GM23248 (cell line): ENCODE measurements around the gene FAM162A. TPM values are rescaled to one million over a fixed set of nuclear protein-coding genes. Genes with fewer than 3 reads are reported as not detected.

Experiments used
- DNase-seq: peaks from one replicate; pipeline ENCODE4 v3.0.0-alpha.2; 2015
- H2AFZ ChIP-seq: fragments of 200-600 bp; sonication (generic); 2 replicates; pipeline ENCODE4 v1.6.1; 2016; ENCODE audit warnings: antibody characterized with exemption
- H3F3A ChIP-seq: fragments of 200-600 bp; sonication (generic); 2 replicates; pipeline ENCODE4 v1.6.1; 2016; ENCODE audit warnings: mild to moderate bottlenecking, antibody characterized with exemption, mixed run types; ENCODE audit not compliant: insufficient read depth
- H3K27ac ChIP-seq: fragments of 200-600 bp; sonication (generic); 2 replicates; pipeline ENCODE4 v1.5.1; 2016; ENCODE audit warnings: mild to moderate bottlenecking
- H3K27me3 ChIP-seq: fragments of 200-600 bp; sonication (generic); replicated peaks from 2 replicates; pipeline ENCODE4 v1.6.1; 2016; ENCODE audit warnings: mild to moderate bottlenecking; ENCODE audit not compliant: insufficient read depth
- H3K36me3 ChIP-seq: fragments of 200-600 bp; sonication (generic); 2 replicates; pipeline ENCODE4 v1.6.1; 2016; ENCODE audit warnings: low read depth, mild to moderate bottlenecking
- H3K4me1 ChIP-seq: fragments of 200-600 bp; sonication (generic); 2 replicates; pipeline ENCODE4 v1.6.1; 2016; ENCODE audit warnings: mild to moderate bottlenecking; ENCODE audit not compliant: insufficient read depth
- H3K4me2 ChIP-seq: fragments of 200-600 bp; sonication (generic); one replicate; pipeline ENCODE4 v1.6.1; 2016; ENCODE audit warnings: mild to moderate bottlenecking; ENCODE audit not compliant: unreplicated experiment
- H3K4me3 ChIP-seq: fragments of 200-600 bp; sonication (generic); 2 replicates; pipeline ENCODE4 v1.5.1; 2016; ENCODE audit warnings: mild to moderate bottlenecking
- H3K79me2 ChIP-seq: fragments of 200-600 bp; sonication (generic); 2 replicates; pipeline ENCODE4 v1.6.1; 2016; ENCODE audit warnings: mild to moderate bottlenecking; ENCODE audit not compliant: insufficient read depth
- H3K9ac ChIP-seq: fragments of 200-600 bp; sonication (generic); 2 replicates; pipeline ENCODE4 v1.6.1; 2016; ENCODE audit warnings: mild to moderate bottlenecking
- H3K9me2 ChIP-seq: fragments of 200-600 bp; sonication (generic); 2 replicates; pipeline ENCODE4 v1.6.1; 2016; ENCODE audit warnings: mixed run types, mild to moderate bottlenecking, moderate library complexity; ENCODE audit not compliant: insufficient read depth
- H3K9me3 ChIP-seq: fragments of 200-600 bp; sonication (generic); one replicate; pipeline ENCODE4 v1.6.1; 2017; ENCODE audit warnings: low read depth
- H4K20me1 ChIP-seq: fragments of 200-600 bp; sonication (generic); 2 replicates; pipeline ENCODE4 v1.6.0; 2016; ENCODE audit not compliant: insufficient read depth
- EZH2 ChIP-seq: fragments of 200-600 bp; sonication (generic); IDR thresholded peaks from 2 replicates; pipeline ENCODE4 v1.6.1; 2018; ENCODE audit warnings: antibody characterized with exemption, mild to moderate bottlenecking; ENCODE audit not compliant: insufficient read depth, poor library complexity, severe bottlenecking
- EZH2phosphoT487 ChIP-seq: fragments of 200-600 bp; sonication (generic); IDR thresholded peaks from 2 replicates; pipeline ENCODE4 v1.6.1; 2018; ENCODE audit warnings: antibody characterized with exemption, moderate library complexity, mild to moderate bottlenecking, low read depth; ENCODE audit not compliant: insufficient read depth
- WGBS, 2 experiments: methylation state at CpG; one replicate each; pipeline ENCODE4 v1.1.6; 2015 to 2017; ENCODE audit warnings: low lambda C conversion rate in 2 of 2, low coverage in 1 of 2; ENCODE audit errors: missing lambda C conversion rate in 2 of 2; 5-methylcytosine and 5-hydroxymethylcytosine counted together
- in situ Hi-C: fragments of 300-500 bp; cut with MboI; formaldehyde crosslinking; loops from 2 replicates; pipeline ENCODE4 v1.15.0; 2020
- polyA plus RNA-seq: library from polyadenylated mRNA; unstranded; fragments of >200 nt; fragmentation: Nextera tagmentation; extraction: Ambion mirVana; gene quantifications from 2 replicates; pipeline ENCODE4 v1.2.1, GENCODE V29; 2016
- total RNA-seq: library from RNA; depleted of rRNA; stranded (reverse); fragments of >200 nt; shearing (Covaris generic); gene quantifications from 2 replicates; pipeline ENCODE4 v1.2.3, GENCODE V29; 2014

Gene FAM162A
- total and polyA plus RNA-seq, 2 experiments from 2014 or later, result 8.0 to 101 TPM

- Histone ChIP-seq H3K27ac (no peak overlapping the region), H3K9me2 (no peaks in the 10 kb centered on the region), H3K27me3 (no peaks in the 10 kb centered on the region), H3K9ac (no peak overlapping the region), H3K36me3 (0 out of 2 replicates have a peak, but pooled peaks cover 5% of the 10 kb centered on the region), H3K9me3 (no peaks in the 10 kb centered on the region), H3K4me3 (no peak overlapping the region), H3F3A (no peaks in the 10 kb centered on the region), H4K20me1 (no peaks in the 10 kb centered on the region), H3K79me2 (no peaks in the 10 kb centered on the region), H2AFZ (no peak overlapping the region), H3K4me2 (no peak overlapping the region), H3K4me1 (peaks cover 17% of the 10 kb centered on the region)
- no peak for DNase-seq
- in situ Hi-C loops, result no loop called here
- WGBS, 2 experiments, result 80 to 90% methylated on average over 4 of the region's 4 CpGs
- no peak for TF ChIP-seq EZH2phosphoT487
- TF ChIP-seq EZH2, result no peak
Observed at GRCh38 chr3:122355612-122356011, 28.4 kb upstream of the FAM162A start.

- Histone ChIP-seq H3F3A (no peaks in the 10 kb centered on the region), H3K27me3 (no peaks in the 10 kb centered on the region), H3K79me2 (no peaks in the 10 kb centered on the region), H3K36me3 (0 out of 2 replicates have a peak, but pooled peaks cover 5% of the 10 kb centered on the region), H3K9ac (no peak overlapping the region), H4K20me1 (no peaks in the 10 kb centered on the region), H3K27ac (no peak overlapping the region), H3K4me2 (no peak overlapping the region), H3K9me3 (no peaks in the 10 kb centered on the region), H3K9me2 (no peaks in the 10 kb centered on the region), H3K4me1 (peaks cover 10% of the 10 kb centered on the region), H3K4me3 (no peak overlapping the region), H2AFZ (no peak overlapping the region)
- in situ Hi-C loops, result no loop called here
- DNase-seq, result peak; percentile 52
- 86 to 93% methylated on average over 4 of the region's 4 CpGs for WGBS, 2 experiments
- TF ChIP-seq EZH2phosphoT487, result no peak
- no peak for TF ChIP-seq EZH2
Observed at GRCh38 chr3:122356402-122356801, 27.6 kb upstream of the FAM162A start.

GRCh38 chr3:122357828-122358702 is 25.9 kb upstream of the FAM162A start:
- no peak overlapping the region for H3K4me2 ChIP-seq
- H3K9ac ChIP-seq, result no peak overlapping the region
- H3K79me2 ChIP-seq, result no peaks in the 10 kb centered on the region
- no peaks in the 10 kb centered on the region for H3K9me3 ChIP-seq
- H3K27me3 ChIP-seq, result no peaks in the 10 kb centered on the region
- H4K20me1 ChIP-seq, result no peaks in the 10 kb centered on the region
- 54 to 57% methylated on average over 2 of the region's 2 CpGs for WGBS, 2 experiments
- H3K4me3 ChIP-seq, result no peak overlapping the region
- H3K27ac ChIP-seq, result no peak overlapping the region
- TF ChIP-seq EZH2 (no peak), EZH2phosphoT487 (no peak)
- in situ Hi-C loops, result no loop called here
- peaks cover 15% of the 10 kb centered on the region; the same call in 1 of the 2 replicates for H3K36me3 ChIP-seq
- H3F3A ChIP-seq, result no peaks in the 10 kb centered on the region
- H3K9me2 ChIP-seq, result no peaks in the 10 kb centered on the region
- no peak overlapping the region for H2AFZ ChIP-seq
- peak; percentile 41 for DNase-seq
- H3K4me1 ChIP-seq, result peaks cover 9% of the 10 kb centered on the region

GRCh38 chr3:122358703-122359032 is 25.3 kb upstream of the FAM162A start:
- H3K27ac ChIP-seq, result no peak overlapping the region
- no peak overlapping the region for H2AFZ ChIP-seq
- H3K79me2 ChIP-seq, result no peaks in the 10 kb centered on the region
- H3K4me3 ChIP-seq, result no peak overlapping the region
- H3K4me2 ChIP-seq, result no peak overlapping the region
- no peak for DNase-seq
- WGBS, 2 experiments, result 98 to 100% methylated on average over 2 of the region's 2 CpGs
- no peaks in the 10 kb centered on the region for H3K27me3 ChIP-seq
- no peaks in the 10 kb centered on the region for H3K9me3 ChIP-seq
- no peaks in the 10 kb centered on the region for H4K20me1 ChIP-seq
- H3K36me3 ChIP-seq, result peaks cover 15% of the 10 kb centered on the region; the same call in 1 of the 2 replicates
- in situ Hi-C loops, result no loop called here
- peaks cover 4% of the 10 kb centered on the region; the same call in 1 of the 2 replicates for H3K4me1 ChIP-seq
- no peaks in the 10 kb centered on the region for H3K9me2 ChIP-seq
- H3K9ac ChIP-seq, result no peak overlapping the region
- TF ChIP-seq EZH2phosphoT487, result no peak
- no peak for TF ChIP-seq EZH2
- H3F3A ChIP-seq, result no peaks in the 10 kb centered on the region
